ENCODE data around the gene CNR1.
"Not testable (repeated sequence)": the region's sequence is repeated elsewhere in the genome, so short reads cannot be mapped to it uniquely, and the experiment has no call there.

The CNR1 gene

GRCh38 chr6:88165844-88166492, at the start of gene CNR1:
CNR1 (minus strand) TSS chr6:88166347; CDS start chr6:88145274, 21,073 bp downstream.
- Mint-ChIP-seq H3K27me3 (peaks cover 75% of the 10 kb centered on the region), H3K4me1 (peaks cover 20% of the 10 kb centered on the region), H3K4me3 (peak within 1 kb of the TSS; percentile 71 to 89), H3K9me3 (no peaks in the 10 kb centered on the region), H3K27ac (peak within 1 kb of the TSS; percentile 13 to 85)
- DNase-seq (peak in 1 of 2 donors; percentile 18), ATAC-seq (peak; percentile 65)

- H3K4me3 Mint-ChIP-seq = no peak overlapping the region
- H3K27me3 Mint-ChIP-seq = no peaks in the 10 kb centered on the region
- no peaks in the 10 kb centered on the region for H3K9me3 Mint-ChIP-seq
- H3K4me1 Mint-ChIP-seq = no peaks in the 10 kb centered on the region
- ATAC-seq (no peak), DNase-seq (no peak)
- no peak overlapping the region for H3K27ac Mint-ChIP-seq
Measured at GRCh38 chr6:88211446-88211845, 45.3 kb upstream of the CNR1 start.

- Mint-ChIP-seq H3K27me3 (no peaks in the 10 kb centered on the region), H3K4me1 (no peaks in the 10 kb centered on the region), H3K4me3 (no peak overlapping the region), H3K27ac (no peak overlapping the region), H3K9me3 (peaks cover 6 to 7% of the 10 kb centered on the region in 2 donors)
- DNase-seq (no peak), ATAC-seq (no peak)
Measured at GRCh38 chr6:88209301-88209700, 43.2 kb upstream of the CNR1 start.

GRCh38 chr6:88208726-88209125, 42.6 kb upstream of the CNR1 start:
- Mint-ChIP-seq H3K27ac (no peak overlapping the region), H3K4me3 (no peak overlapping the region), H3K27me3 (no peaks in the 10 kb centered on the region), H3K9me3 (peaks cover 6 to 13% of the 10 kb centered on the region in 2 donors), H3K4me1 (no peaks in the 10 kb centered on the region)
- no peak for ATAC-seq
- DNase-seq = no peak

GRCh38 chr6:88201734-88202133, 35.6 kb upstream of the CNR1 start:
- not testable (repeated sequence) for ATAC-seq, H3K4me1 Mint-ChIP-seq, H3K27me3 Mint-ChIP-seq, H3K27ac Mint-ChIP-seq, DNase-seq, H3K4me3 Mint-ChIP-seq
- H3K9me3 Mint-ChIP-seq = peaks cover 13 to 24% of the 10 kb centered on the region in 2 donors

GRCh38 chr6:88184921-88185320, 18.8 kb upstream of the CNR1 start:
- Mint-ChIP-seq H3K27me3 (peaks cover 19% of the 10 kb centered on the region), H3K27ac (no peak overlapping the region), H3K4me3 (no peak overlapping the region), H3K9me3 (no peaks in the 10 kb centered on the region), H3K4me1 (no peaks in the 10 kb centered on the region)
- ATAC-seq (no peak), DNase-seq (no peak)

- Mint-ChIP-seq H3K27ac (no peak overlapping the region), H3K9me3 (no peaks in the 10 kb centered on the region), H3K4me3 (no peak overlapping the region), H3K27me3 (peaks cover 19% of the 10 kb centered on the region), H3K4me1 (no peaks in the 10 kb centered on the region)
- DNase-seq (no peak), ATAC-seq (no peak)
Measured at GRCh38 chr6:88183471-88183870, 17.3 kb upstream of the CNR1 start.

- ATAC-seq = no peak
- H3K27me3 Mint-ChIP-seq = peaks cover 32% of the 10 kb centered on the region
Measured at GRCh38 chr6:88179692-88180091, 13.5 kb upstream of the CNR1 start.

GRCh38 chr6:88177961-88178464, 11.9 kb upstream of the CNR1 start:
- H3K4me1 Mint-ChIP-seq = no peaks in the 10 kb centered on the region
- no peak overlapping the region for H3K27ac Mint-ChIP-seq
- no peak overlapping the region for H3K4me3 Mint-ChIP-seq
- H3K9me3 Mint-ChIP-seq = no peaks in the 10 kb centered on the region
- ATAC-seq (no peak), DNase-seq (no peak)
- peaks cover 33% of the 10 kb centered on the region for H3K27me3 Mint-ChIP-seq

More at GRCh38 chr6:88179692-88180091, 13.5 kb upstream of the CNR1 start:
- no peak overlapping the region for H3K4me3 Mint-ChIP-seq
- no peak for DNase-seq
- H3K4me1 Mint-ChIP-seq = no peaks in the 10 kb centered on the region
- H3K9me3 Mint-ChIP-seq = no peaks in the 10 kb centered on the region
- no peak overlapping the region for H3K27ac Mint-ChIP-seq

GRCh38 chr6:88174906-88175305, 8.8 kb upstream of the CNR1 start:
- no peak for DNase-seq
- Mint-ChIP-seq H3K27me3 (peaks cover 30% of the 10 kb centered on the region), H3K4me1 (no peaks in the 10 kb centered on the region), H3K9me3 (no peaks in the 10 kb centered on the region), H3K4me3 (no peak overlapping the region), H3K27ac (no peak overlapping the region)
- no peak for ATAC-seq

- Mint-ChIP-seq H3K27me3 (peaks cover 56% of the 10 kb centered on the region), H3K27ac (no peak overlapping the region), H3K4me3 (no peak overlapping the region), H3K4me1 (peaks cover 12% of the 10 kb centered on the region), H3K9me3 (no peaks in the 10 kb centered on the region)
- no peak for DNase-seq
- ATAC-seq = no peak
Measured at GRCh38 chr6:88171312-88171711, 5.2 kb upstream of the CNR1 start.

GRCh38 chr6:88168362-88168761, 2.2 kb upstream of the CNR1 start:
- no peaks in the 10 kb centered on the region for H3K9me3 Mint-ChIP-seq
- H3K4me3 Mint-ChIP-seq = no peak overlapping the region
- peaks cover 72% of the 10 kb centered on the region for H3K27me3 Mint-ChIP-seq
- DNase-seq (no peak), ATAC-seq (no peak)
- H3K27ac Mint-ChIP-seq = no peak overlapping the region
- H3K4me1 Mint-ChIP-seq = peaks cover 20% of the 10 kb centered on the region

- Mint-ChIP-seq H3K9me3 (no peaks in the 10 kb centered on the region), H3K4me3 (peak overlapping the region; percentile 27 to 78), H3K27ac (no peak overlapping the region), H3K4me1 (peaks cover 20% of the 10 kb centered on the region), H3K27me3 (peaks cover 75% of the 10 kb centered on the region)
- ATAC-seq (peak; percentile 39), DNase-seq (peak in 1 of 2 donors; percentile 20)
Measured at GRCh38 chr6:88167352-88167937, 1.3 kb upstream of the CNR1 start.

GRCh38 chr6:88166493-88167351, 575 bp upstream of the CNR1 start:
- ATAC-seq (peak; percentile 60), DNase-seq (peak in 1 of 2 donors; percentile 12)
- H3K27me3 Mint-ChIP-seq = peaks cover 75% of the 10 kb centered on the region
- H3K27ac Mint-ChIP-seq = peak overlapping the region in 1 of 2 donors; percentile 85
- H3K4me1 Mint-ChIP-seq = peaks cover 20% of the 10 kb centered on the region
- H3K9me3 Mint-ChIP-seq = no peaks in the 10 kb centered on the region
- H3K4me3 Mint-ChIP-seq = peak overlapping the region; percentile 71 to 89

- DNase-seq (no peak), ATAC-seq (no peak)
- H3K4me3 Mint-ChIP-seq = peak overlapping the region; percentile 65 to 81
- peaks cover 20% of the 10 kb centered on the region for H3K4me1 Mint-ChIP-seq
- H3K9me3 Mint-ChIP-seq = no peaks in the 10 kb centered on the region
- peaks cover 71% of the 10 kb centered on the region for H3K27me3 Mint-ChIP-seq
- H3K27ac Mint-ChIP-seq = peak overlapping the region in 1 of 2 donors; percentile 13
Measured at GRCh38 chr6:88165087-88165843, 882 bp downstream of the CNR1 start.
